B cell (primary cell): Measurements from ENCODE around the gene CHST1. TPM values are rescaled to one million over a fixed set of nuclear protein-coding genes. Genes with fewer than 3 reads are reported as not detected.

ENCODE experiments used
- ATAC-seq: fragments of 200-7000 bp; cut with Tn5 transposase; one replicate; pipeline ENCODE4 v1.10.0; 2021; ENCODE audit warnings: low read depth, mild to moderate bottlenecking, moderate number of reproducible peaks, moderate library complexity
- CTCF ChIA-PET: fragments of 350-600 bp; sonication (Branson Sonifier 250); formaldehyde crosslinking; loops from one replicate; lab custom pipeline; 2021; ENCODE audit warnings: antibody characterized with exemption, inconsistent platforms; lab: Charles Lee
- POLR2A ChIA-PET: fragments of 350-600 bp; sonication (Branson Sonifier 250); formaldehyde crosslinking; loops from one replicate; lab custom pipeline; 2021; ENCODE audit warnings: antibody characterized with exemption; lab: Charles Lee
- DNase-seq: peaks from one replicate; pipeline ENCODE4 v3.0.0; 2013
- H2AFZ ChIP-seq: 2 replicates; pipeline ENCODE4 v1.6.1; 2012; ENCODE audit warnings: mild to moderate bottlenecking, low read depth, low read length; ENCODE audit not compliant: insufficient read depth, poor library complexity, severe bottlenecking
- H3K27ac ChIP-seq, 2 donors: 1 replicate in 1 of 2; 2 replicates in 1 of 2; pipeline ENCODE4 v1.5.1; 2012 to 2013; ENCODE audit warnings: low read length in 2 of 2, mild to moderate bottlenecking in 2 of 2, moderate library complexity in 1 of 2
- H3K27me3 ChIP-seq, 4 experiments: fragments of 200-600 bp in 1 of 4; sonication (generic) in 1 of 4; replicated peaks in 1 of 4; 1 replicate in 2 of 4; 2 replicates in 2 of 4; pipeline versions ENCODE4 v1.6.1 to v1.7.0; 2013 to 2016; ENCODE audit warnings: low read length in 3 of 4, mild to moderate bottlenecking in 2 of 4, mixed read lengths in 1 of 4, moderate library complexity in 1 of 4; ENCODE audit not compliant: insufficient read depth in 4 of 4, control insufficient read depth in 3 of 4; ENCODE audit errors: control extremely low read depth in 1 of 4
- H3K36me3 ChIP-seq, 2 experiments: replicated peaks in 1 of 2; 1 replicate in 1 of 2; 2 replicates in 1 of 2; pipeline versions ENCODE4 v1.6.1 to v1.7.1; 2013; ENCODE audit warnings: low read length in 1 of 2; ENCODE audit not compliant: insufficient read depth in 2 of 2, control insufficient read depth in 1 of 2; ENCODE audit errors: control extremely low read depth in 1 of 2, extremely low read depth in 1 of 2
- H3K4me1 ChIP-seq, 2 donors: fragments of 200-600 bp in 1 of 2; sonication (generic) in 1 of 2; 1 replicate in 1 of 2; 2 replicates in 1 of 2; pipeline versions ENCODE4 v1.5.1 to v1.6.1; 2013 to 2017; ENCODE audit warnings: low read length in 2 of 2; ENCODE audit not compliant: control insufficient read depth in 2 of 2, insufficient read depth in 2 of 2
- H3K4me2 ChIP-seq: replicated peaks from 2 replicates; pipeline ENCODE3; 2012; ENCODE audit warnings: mild to moderate bottlenecking, low read depth, low read length; ENCODE audit not compliant: poor library complexity, severe bottlenecking
- H3K4me3 ChIP-seq, 5 experiments: fragments of 200-600 bp in 1 of 5; sonication (generic) in 1 of 5; 1 replicate in 3 of 5; 2 replicates in 2 of 5; pipeline versions ENCODE4 v1.5.1 to v1.7.0; 2011 to 2016; ENCODE audit warnings: low read length in 4 of 5, mild to moderate bottlenecking in 4 of 5, low read depth in 2 of 5, control low read depth in 1 of 5, moderate library complexity in 1 of 5; ENCODE audit not compliant: insufficient read depth in 1 of 5; ENCODE audit errors: control extremely low read depth in 1 of 5, extremely low read depth in 1 of 5
- H3K79me2 ChIP-seq: fragments of 200-600 bp; sonication (generic); one replicate; pipeline ENCODE4 v1.6.0; 2016; ENCODE audit warnings: low read length; ENCODE audit not compliant: control insufficient read depth, insufficient read depth
- H3K9ac ChIP-seq: fragments of 200-600 bp; sonication (generic); 2 replicates; pipeline ENCODE4 v1.6.1; 2017; ENCODE audit warnings: mild to moderate bottlenecking, low read length, moderate library complexity
- H3K9me3 ChIP-seq, 3 donors: one replicate each; pipeline versions ENCODE4 v1.6.1 to v1.7.1; 2013; ENCODE audit warnings: low read length in 2 of 3; ENCODE audit not compliant: control insufficient read depth in 2 of 3, insufficient read depth in 1 of 3; ENCODE audit errors: control extremely low read depth in 1 of 3
- H4K20me1 ChIP-seq: 2 replicates; pipeline ENCODE4 v1.6.0; 2012; ENCODE audit warnings: mild to moderate bottlenecking, low read length; ENCODE audit not compliant: insufficient read depth, control insufficient read depth, poor library complexity, severe bottlenecking
- H3K27ac Mint-ChIP-seq: one replicate; pipeline ENCODE4 v1.8.0; 2021; ENCODE audit warnings: mixed read lengths
- H3K27me3 Mint-ChIP-seq: one replicate; pipeline ENCODE4 v1.8.0; 2021; ENCODE audit warnings: mixed read lengths
- H3K4me1 Mint-ChIP-seq: one replicate; pipeline ENCODE4 v1.8.0; 2021; ENCODE audit warnings: mixed read lengths
- H3K4me3 Mint-ChIP-seq: one replicate; pipeline ENCODE4 v1.8.0; 2021; ENCODE audit warnings: mixed read lengths
- H3K9me3 Mint-ChIP-seq: one replicate; pipeline ENCODE4 v1.8.0; 2022; ENCODE audit warnings: mixed read lengths; ENCODE audit not compliant: insufficient read depth
- EZH2 ChIP-seq: IDR thresholded peaks from 2 replicates; pipeline ENCODE4 v1.6.1; 2012; ENCODE audit warnings: borderline replicate concordance, low read depth, mild to moderate bottlenecking, moderate library complexity, low read length; ENCODE audit not compliant: insufficient read depth, poor library complexity, severe bottlenecking
- WGBS: methylation state at CpG from one replicate; pipeline ENCODE4 v1.1.5; 2013; ENCODE audit warnings: missing lambda C conversion rate; ENCODE audit not compliant: insufficient coverage; 5-methylcytosine and 5-hydroxymethylcytosine counted together
- intact Hi-C: fragments of 100-400 bp; cut with micrococcal nuclease; formaldehyde crosslinking; loops from one replicate; pipeline ENCODE4 v1.10.0; 2022
- polyA plus RNA-seq: library from polyadenylated mRNA; depleted of rRNA; stranded (reverse); fragments of >200 nt; gene quantifications from 2 replicates; pipeline ENCODE4 v1.2.3, GENCODE V29; 2012
- total RNA-seq, 2 donors: library from RNA; stranded (reverse); fragments of 120-200 nt in 1 of 2; gene quantifications; 1 replicate in 1 of 2; 2 replicates in 1 of 2; pipeline versions ENCODE4 v1.2.3 to v1.2.4, GENCODE V29; 2013 to 2022
- TF ChIP-seq, protein P1 (sequence below): fragments of 200-600 bp; IDR thresholded peaks from one replicate; pipeline ENCODE4 v1.8.0; 2022; ENCODE audit warnings: antibody characterized with exemption, mild to moderate bottlenecking

Gene CHST1
- total and polyA plus RNA-seq, 2 donors (not counting 1 experiment from before 2014, with no cell fraction given) = not detected

DNA sequence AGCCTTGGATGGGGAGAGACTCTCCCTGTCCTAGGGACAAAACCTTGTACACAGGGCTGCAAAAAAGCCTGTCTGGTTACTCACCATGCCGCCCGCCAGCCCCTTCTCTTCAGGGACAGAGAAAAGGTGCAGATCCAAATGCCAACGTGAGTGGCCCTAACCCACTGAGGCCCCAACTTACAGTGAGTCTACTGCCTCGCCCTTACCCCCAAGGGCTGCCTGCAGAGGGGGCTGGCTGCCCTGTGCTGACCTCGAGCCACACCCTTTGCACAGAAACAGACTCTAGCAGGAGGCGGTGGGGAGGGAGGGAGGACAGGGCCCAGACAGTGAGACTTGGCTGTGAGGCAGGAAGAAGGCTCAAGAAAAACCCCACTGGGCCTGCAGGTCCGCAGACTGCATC is 13.6 kb upstream of the CHST1 start:
- WGBS = 76% methylated on average over 5 of the region's 7 CpGs
- Histone ChIP-seq H3K79me2 (no peaks in the 10 kb centered on the region), H4K20me1 (no peaks in the 10 kb centered on the region), H3K9me3 (no peaks in the 10 kb centered on the region), H3K27me3 (peaks cover 0 to 3% (median 0%) of the 10 kb centered on the region in 4 experiments), H3K27ac (no peak overlapping the region), H3K4me2 (no peak overlapping the region), H2AFZ (no peak overlapping the region), H3K4me3 (no peak overlapping the region), H3K4me1 (no peaks in the 10 kb centered on the region), H3K9ac (no peak overlapping the region), H3K36me3 (no peaks in the 10 kb centered on the region)
- H3K4me3 Mint-ChIP-seq = no peak overlapping the region
- ChIA-PET CTCF (no interaction called here), POLR2A (no interaction called here)
- peaks cover 16% of the 10 kb centered on the region for H3K27me3 Mint-ChIP-seq
- ATAC-seq (no peak), DNase-seq (no peak)
- H3K9me3 Mint-ChIP-seq = no peaks in the 10 kb centered on the region
- H3K27ac Mint-ChIP-seq = no peak overlapping the region
- intact Hi-C loops = no loop called here
- TF ChIP-seq, protein P1, sequence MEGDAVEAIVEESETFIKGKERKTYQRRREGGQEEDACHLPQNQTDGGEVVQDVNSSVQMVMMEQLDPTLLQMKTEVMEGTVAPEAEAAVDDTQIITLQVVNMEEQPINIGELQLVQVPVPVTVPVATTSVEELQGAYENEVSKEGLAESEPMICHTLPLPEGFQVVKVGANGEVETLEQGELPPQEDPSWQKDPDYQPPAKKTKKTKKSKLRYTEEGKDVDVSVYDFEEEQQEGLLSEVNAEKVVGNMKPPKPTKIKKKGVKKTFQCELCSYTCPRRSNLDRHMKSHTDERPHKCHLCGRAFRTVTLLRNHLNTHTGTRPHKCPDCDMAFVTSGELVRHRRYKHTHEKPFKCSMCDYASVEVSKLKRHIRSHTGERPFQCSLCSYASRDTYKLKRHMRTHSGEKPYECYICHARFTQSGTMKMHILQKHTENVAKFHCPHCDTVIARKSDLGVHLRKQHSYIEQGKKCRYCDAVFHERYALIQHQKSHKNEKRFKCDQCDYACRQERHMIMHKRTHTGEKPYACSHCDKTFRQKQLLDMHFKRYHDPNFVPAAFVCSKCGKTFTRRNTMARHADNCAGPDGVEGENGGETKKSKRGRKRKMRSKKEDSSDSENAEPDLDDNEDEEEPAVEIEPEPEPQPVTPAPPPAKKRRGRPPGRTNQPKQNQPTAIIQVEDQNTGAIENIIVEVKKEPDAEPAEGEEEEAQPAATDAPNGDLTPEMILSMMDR = no peak
- TF ChIP-seq EZH2 = no peak
- no peaks in the 10 kb centered on the region for H3K4me1 Mint-ChIP-seq

DNA sequence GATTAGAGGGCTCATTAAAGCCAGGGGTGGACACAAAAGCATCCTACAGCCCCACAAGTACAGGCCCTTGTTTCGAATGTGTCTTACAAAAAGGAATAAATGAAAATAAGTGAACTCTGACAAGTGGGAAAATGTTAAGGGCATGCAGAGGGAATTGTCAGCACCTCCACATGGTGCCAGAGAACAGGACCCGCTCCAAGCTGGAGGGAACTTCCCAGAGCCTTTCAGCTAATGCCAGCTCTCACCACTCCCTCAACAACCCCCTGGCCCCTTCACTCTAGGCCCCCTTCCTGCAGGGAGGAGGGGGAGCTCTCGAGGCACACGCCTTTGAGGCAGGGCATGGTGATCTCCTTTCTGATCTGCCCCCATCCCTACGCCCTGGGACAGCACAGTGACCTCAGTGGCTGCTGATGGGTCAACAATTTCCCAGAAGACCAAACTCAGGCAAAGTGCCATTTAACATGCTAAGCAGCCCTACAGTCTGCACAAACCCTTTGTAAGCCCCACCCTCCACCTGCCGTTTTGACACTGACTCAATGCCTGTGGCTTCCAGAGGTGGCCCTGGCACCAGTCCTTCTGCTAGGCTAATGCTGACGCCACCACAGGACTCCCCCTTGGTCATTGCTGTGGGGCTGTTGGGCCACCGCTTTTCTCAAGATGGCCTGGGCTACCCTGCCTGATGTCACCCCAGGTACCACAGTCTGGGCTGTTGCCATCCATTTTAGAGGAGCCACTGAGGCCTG is 12.5 kb upstream of the CHST1 start:
- 86% methylated on average over 4 of the region's 8 CpGs for WGBS
- no peak overlapping the region for H2AFZ ChIP-seq
- Mint-ChIP-seq H3K27ac (no peak overlapping the region), H3K9me3 (no peaks in the 10 kb centered on the region), H3K4me1 (no peaks in the 10 kb centered on the region), H3K27me3 (peaks cover 19% of the 10 kb centered on the region), H3K4me3 (no peak overlapping the region)
- DNase-seq (no peak), ATAC-seq (no peak)
- H3K4me1 ChIP-seq = no peaks in the 10 kb centered on the region
- no peaks in the 10 kb centered on the region for H4K20me1 ChIP-seq
- no peaks in the 10 kb centered on the region for H3K79me2 ChIP-seq
- no peaks in the 10 kb centered on the region for H3K9me3 ChIP-seq
- no peak overlapping the region for H3K9ac ChIP-seq
- ChIA-PET POLR2A (no interaction called here), CTCF (no interaction called here)
- H3K4me2 ChIP-seq = no peak overlapping the region
- no peaks in the 10 kb centered on the region for H3K36me3 ChIP-seq
- no peak overlapping the region for H3K4me3 ChIP-seq
- H3K27ac ChIP-seq = no peak overlapping the region
- intact Hi-C loops = no loop called here
- no peak for TF ChIP-seq EZH2
- peaks cover 0 to 3% (median 0%) of the 10 kb centered on the region in 4 experiments for H3K27me3 ChIP-seq
